Epithelial cell of esophagus (primary cell): ENCODE results near the gene TMEM123.
A peak's percentile ranks its signal among the peaks of the same experiment; 100 is the strongest.
"Not testable (repeated sequence)": the region's sequence is repeated elsewhere in the genome, so short reads cannot be mapped to it uniquely, and the experiment has no call there.

Experiments
- DNase-seq: peaks from one replicate; pipeline ENCODE4 v3.0.0; 2010; ENCODE audit warnings: low read depth
- H3K4me3 ChIP-seq: 2 replicates; pipeline ENCODE4 v1.5.1; 2011; ENCODE audit warnings: mild to moderate bottlenecking, low read length, control low read depth
- TF ChIP-seq, protein P1 (sequence below): IDR thresholded peaks from 2 replicates; pipeline ENCODE4 v1.5.1; 2011; ENCODE audit warnings: low read depth, mild to moderate bottlenecking, low read length, control low read depth, inconsistent platforms; ENCODE audit not compliant: insufficient read depth; ENCODE audit errors: missing control alignments

TMEM123 gene

GRCh38 chr11:102378818-102379217 is 73.7 kb downstream of the TMEM123 start:
- H3K4me3 ChIP-seq, result no peak overlapping the region
- DNase-seq, result no peak
- TF ChIP-seq, protein P1, sequence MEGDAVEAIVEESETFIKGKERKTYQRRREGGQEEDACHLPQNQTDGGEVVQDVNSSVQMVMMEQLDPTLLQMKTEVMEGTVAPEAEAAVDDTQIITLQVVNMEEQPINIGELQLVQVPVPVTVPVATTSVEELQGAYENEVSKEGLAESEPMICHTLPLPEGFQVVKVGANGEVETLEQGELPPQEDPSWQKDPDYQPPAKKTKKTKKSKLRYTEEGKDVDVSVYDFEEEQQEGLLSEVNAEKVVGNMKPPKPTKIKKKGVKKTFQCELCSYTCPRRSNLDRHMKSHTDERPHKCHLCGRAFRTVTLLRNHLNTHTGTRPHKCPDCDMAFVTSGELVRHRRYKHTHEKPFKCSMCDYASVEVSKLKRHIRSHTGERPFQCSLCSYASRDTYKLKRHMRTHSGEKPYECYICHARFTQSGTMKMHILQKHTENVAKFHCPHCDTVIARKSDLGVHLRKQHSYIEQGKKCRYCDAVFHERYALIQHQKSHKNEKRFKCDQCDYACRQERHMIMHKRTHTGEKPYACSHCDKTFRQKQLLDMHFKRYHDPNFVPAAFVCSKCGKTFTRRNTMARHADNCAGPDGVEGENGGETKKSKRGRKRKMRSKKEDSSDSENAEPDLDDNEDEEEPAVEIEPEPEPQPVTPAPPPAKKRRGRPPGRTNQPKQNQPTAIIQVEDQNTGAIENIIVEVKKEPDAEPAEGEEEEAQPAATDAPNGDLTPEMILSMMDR, result no peak

DNA sequence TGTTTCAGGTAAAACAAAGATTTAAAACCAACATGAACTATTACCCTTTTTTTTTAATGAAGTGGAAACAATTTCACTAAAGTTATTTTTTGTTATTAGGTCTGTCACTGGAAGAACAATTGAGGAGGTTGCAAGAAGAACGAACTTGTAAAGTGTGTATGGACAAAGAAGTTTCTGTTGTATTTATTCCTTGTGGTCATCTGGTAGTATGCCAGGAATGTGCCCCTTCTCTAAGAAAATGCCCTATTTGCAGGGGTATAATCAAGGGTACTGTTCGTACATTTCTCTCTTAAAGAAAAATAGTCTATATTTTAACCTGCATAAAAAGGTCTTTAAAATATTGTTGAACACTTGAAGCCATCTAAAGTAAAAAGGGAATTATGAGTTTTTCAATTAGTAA is 74.7 kb downstream of the TMEM123 start:
- H3K4me3 ChIP-seq, result no peak overlapping the region
- no peak for DNase-seq
- TF ChIP-seq, protein P1, result no peak

DNA sequence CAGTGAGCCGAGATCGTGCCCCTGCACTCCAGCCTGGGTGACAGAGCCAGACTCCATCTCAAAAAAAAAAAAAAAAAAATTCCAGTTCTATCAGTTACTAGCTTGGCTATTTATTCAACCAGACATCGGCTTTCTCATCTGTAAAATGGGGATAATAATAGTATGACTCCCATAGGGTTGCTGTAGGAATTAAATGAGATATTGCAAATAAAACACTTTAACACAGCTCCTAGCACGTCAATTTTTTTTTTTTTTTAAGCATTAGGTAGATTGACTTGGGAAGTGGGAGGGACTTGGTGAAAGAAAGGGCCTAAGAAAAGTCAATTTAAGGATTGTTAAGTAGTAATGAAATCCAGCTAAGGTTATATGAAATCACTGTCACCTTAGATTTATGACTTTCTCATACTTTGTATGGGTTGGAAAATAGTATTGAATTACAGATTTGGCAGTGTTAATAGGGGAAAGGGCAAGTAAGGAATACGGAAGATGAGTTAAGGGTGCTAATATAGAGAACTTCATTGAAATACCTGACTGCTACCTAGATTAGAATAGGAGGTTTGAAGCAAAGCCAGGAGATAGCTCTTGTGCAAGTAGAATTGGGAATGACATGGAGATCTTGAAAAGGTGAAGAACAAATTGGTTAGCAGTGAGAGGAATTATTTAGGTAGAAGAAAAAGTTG is 76.7 kb downstream of the TMEM123 start:
- DNase-seq, result no peak
- TF ChIP-seq, protein P1, result no peak
- H3K4me3 ChIP-seq, result no peak overlapping the region

DNA sequence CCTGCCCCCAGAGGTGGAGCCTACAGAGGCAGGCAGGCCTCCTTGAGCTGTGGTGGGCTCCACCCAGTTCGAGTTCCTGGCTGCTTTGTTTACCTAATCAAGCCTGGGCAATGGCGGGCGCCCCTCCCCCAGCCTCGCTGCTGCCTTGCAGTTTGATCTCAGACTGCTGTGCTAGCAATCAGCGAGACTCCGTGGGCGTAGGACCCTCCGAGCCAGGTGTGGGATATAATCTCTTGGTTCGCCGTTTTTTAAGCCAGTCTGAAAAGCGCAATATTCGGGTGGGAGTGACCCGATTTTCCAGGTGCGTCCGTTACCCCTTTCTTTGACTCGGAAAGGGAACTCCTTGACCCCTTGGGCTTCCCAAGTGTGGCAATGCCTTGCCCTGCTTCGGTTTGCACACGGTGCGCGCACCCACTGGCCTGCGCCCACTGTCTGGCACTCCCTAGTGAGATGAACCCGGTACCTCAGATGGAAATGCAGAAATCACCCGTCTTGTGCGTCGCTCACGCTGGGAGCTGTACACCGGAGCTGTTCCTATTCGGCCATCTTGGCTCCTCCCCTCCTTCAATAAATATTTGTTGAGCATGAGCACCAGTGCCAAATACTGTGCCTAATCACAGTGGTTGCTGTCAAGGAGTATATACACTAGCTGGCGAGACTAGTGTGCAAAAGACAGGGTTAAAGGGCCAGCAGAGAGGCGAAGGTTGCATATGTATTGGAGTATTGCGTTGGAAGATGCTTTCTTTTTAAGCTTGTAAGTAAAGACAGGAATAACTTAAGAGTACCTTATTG is 77.7 kb downstream of the TMEM123 start:
- DNase-seq, H3K4me3 ChIP-seq: not testable (repeated sequence)

DNA sequence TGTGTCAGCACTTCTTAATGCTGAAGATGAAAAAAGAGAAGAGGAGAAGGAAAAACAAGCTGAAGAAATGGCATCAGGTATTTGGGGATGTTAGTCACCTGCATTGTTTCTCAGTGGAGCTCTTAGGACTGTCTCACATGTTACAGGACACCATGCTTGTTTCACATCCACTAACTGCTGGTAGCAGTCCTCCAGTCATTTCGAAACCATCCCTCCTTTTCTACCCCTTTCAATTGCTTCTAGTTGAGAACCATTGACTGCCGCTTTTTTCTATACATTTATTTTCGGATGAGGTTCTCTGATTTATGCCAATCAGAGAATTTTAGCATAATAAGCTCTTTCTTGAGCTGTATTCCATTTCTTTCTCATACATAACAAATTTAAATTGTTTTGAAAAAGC is 84.1 kb downstream of the TMEM123 start:
- no peak for DNase-seq
- TF ChIP-seq, protein P1, result no peak
- H3K4me3 ChIP-seq, result no peak overlapping the region

- peak; percentile 9 for DNase-seq
These were observed 85.2 kb downstream of the TMEM123 start for GRCh38 chr11:102367364-102367763.

GRCh38 chr11:102364991-102365390 is 87.6 kb downstream of the TMEM123 start:
- TF ChIP-seq, protein P1, result no peak
- H3K4me3 ChIP-seq, result no peak overlapping the region
- no peak for DNase-seq

More at GRCh38 chr11:102367364-102367763, 85.2 kb downstream of the TMEM123 start:
- TF ChIP-seq, protein P1, result no peak
- H3K4me3 ChIP-seq, result no peak overlapping the region
